Upper lobe of left lung (tissue), 6 donors: Measurements from ENCODE around the gene MICU2. TPM values are rescaled to one million over a fixed set of nuclear protein-coding genes. Genes with fewer than 3 reads are reported as not detected.
"Not testable (repeated sequence)": the region's sequence is repeated elsewhere in the genome, so short reads cannot be mapped to it uniquely, and the experiment has no call there.

ENCODE experiments used
- ATAC-seq, 2 donors: fragments of 200-7000 bp; cut with Tn5 transposase; one replicate each; pipeline ENCODE4 v1.9.1; 2022; ENCODE audit warnings: mild to moderate bottlenecking in 2 of 2, moderate library complexity in 2 of 2; ENCODE audit not compliant: low FRiP score in 2 of 2
- DNase-seq, 2 donors: peaks; one replicate each; pipeline ENCODE4 v3.0.0-alpha.2; 2019 to 2020
- H3K27ac ChIP-seq, 4 donors: fragments of 200-600 bp; sonication (generic); one replicate each; pipeline ENCODE4 v1.5.1; 2016 to 2019
- H3K27me3 ChIP-seq, 4 donors: fragments of 200-600 bp; sonication (generic); one replicate each; pipeline ENCODE4 v1.5.1; 2017 to 2019
- H3K36me3 ChIP-seq, 4 donors: fragments of 200-600 bp; sonication (generic); one replicate each; pipeline ENCODE4 v1.5.1; 2016 to 2019
- H3K4me1 ChIP-seq, 4 donors: fragments of 200-600 bp; sonication (generic); one replicate each; pipeline ENCODE4 v1.5.1; 2018 to 2019
- H3K4me3 ChIP-seq, 4 donors: fragments of 200-600 bp; sonication (generic); one replicate each; pipeline ENCODE4 v1.5.1; 2017 to 2019; ENCODE audit warnings: mild to moderate bottlenecking in 2 of 4, moderate library complexity in 1 of 4
- H3K9me3 ChIP-seq, 4 donors: fragments of 200-600 bp; sonication (generic); one replicate each; pipeline ENCODE4 v1.5.1; 2018 to 2019
- EP300 ChIP-seq, 4 donors: sonication (generic); formaldehyde crosslinking; IDR thresholded peaks; one replicate each; pipeline ENCODE4 v1.5.1; 2017; ENCODE audit warnings: antibody characterized with exemption in 4 of 4, control low read depth in 2 of 4
- POLR2A ChIP-seq, 4 donors: fragments of 450-650 bp; IDR thresholded peaks; one replicate each; pipeline ENCODE4 v1.5.1; 2016 to 2017; ENCODE audit warnings: antibody characterized with exemption in 4 of 4, mild to moderate bottlenecking in 2 of 4
- POLR2AphosphoS5 ChIP-seq, 2 donors: sonication (generic); formaldehyde crosslinking; IDR thresholded peaks; one replicate each; pipeline ENCODE4 v1.5.1; 2017; ENCODE audit warnings: antibody characterized with exemption in 2 of 2
- WGBS, 2 donors: methylation state at CpG; one replicate each; pipeline ENCODE4 v1.1.5; 2017 to 2018; 5-methylcytosine and 5-hydroxymethylcytosine counted together
- total RNA-seq, 6 donors: library from RNA; depleted of rRNA in 4 of 6; stranded (reverse); fragments of >200 nt in 4 of 6; gene quantifications; one replicate each; pipeline versions ENCODE4 v1.1.0 to v1.2.1, GENCODE V29; 2016 to 2021
- TF ChIP-seq, protein P1 (sequence below), 6 experiments: fragments of 450-650 bp in 4 of 6; fragments of 200-600 bp in 2 of 6; sonication (generic) in 2 of 6; IDR thresholded peaks; one replicate each; pipeline ENCODE4 v1.5.1; 2016 to 2019; ENCODE audit warnings: antibody characterized with exemption in 6 of 6
- donor health status: DM: no; HTN: no; CAD: no; lungs with moderate emphysema.
- donor health status: DM: no; HTN: yes; CAD: no; lungs with severe emphysema.

MICU2 gene
- total RNA-seq, 6 donors from 2014 or later = 27.9 to 80.4 (median 46.0) TPM

DNA sequence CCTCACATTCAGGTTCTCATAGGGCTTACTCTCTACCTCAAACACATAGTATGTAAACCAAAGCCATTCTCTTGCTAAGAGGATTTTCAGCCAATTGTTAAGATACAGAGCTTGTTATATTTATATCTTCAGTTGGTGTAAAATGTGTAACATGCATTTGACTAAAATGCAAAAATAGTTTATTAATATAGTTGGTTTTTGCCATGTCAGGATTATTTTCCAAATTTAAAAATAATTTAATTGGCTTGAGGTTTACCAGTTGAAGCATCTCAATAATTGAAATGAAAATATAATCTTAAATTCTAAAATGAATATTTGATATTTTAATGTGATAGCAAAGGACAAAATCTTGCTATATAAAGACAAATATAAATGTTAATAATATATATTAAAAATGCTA, 7.2 kb downstream of the MICU2 start:
- H3K27me3 ChIP-seq = no peaks in the 10 kb centered on the region
- H3K9me3 ChIP-seq = no peaks in the 10 kb centered on the region
- H3K4me1 ChIP-seq = peaks cover 0 to 9% (median 3%) of the 10 kb centered on the region in 4 donors
- no peak overlapping the region for H3K27ac ChIP-seq
- ATAC-seq (no peak), DNase-seq (no peak)
- H3K36me3 ChIP-seq = peaks cover 0 to 3% (median 0%) of the 10 kb centered on the region in 4 donors
- TF ChIP-seq EP300 (IDR thresholded peaks at IDR 0.05) (no peak), POLR2A (IDR thresholded peaks at IDR 0.05) (no peak), POLR2AphosphoS5 (IDR thresholded peaks at IDR 0.05) (no peak)
- TF ChIP-seq, protein P1, sequence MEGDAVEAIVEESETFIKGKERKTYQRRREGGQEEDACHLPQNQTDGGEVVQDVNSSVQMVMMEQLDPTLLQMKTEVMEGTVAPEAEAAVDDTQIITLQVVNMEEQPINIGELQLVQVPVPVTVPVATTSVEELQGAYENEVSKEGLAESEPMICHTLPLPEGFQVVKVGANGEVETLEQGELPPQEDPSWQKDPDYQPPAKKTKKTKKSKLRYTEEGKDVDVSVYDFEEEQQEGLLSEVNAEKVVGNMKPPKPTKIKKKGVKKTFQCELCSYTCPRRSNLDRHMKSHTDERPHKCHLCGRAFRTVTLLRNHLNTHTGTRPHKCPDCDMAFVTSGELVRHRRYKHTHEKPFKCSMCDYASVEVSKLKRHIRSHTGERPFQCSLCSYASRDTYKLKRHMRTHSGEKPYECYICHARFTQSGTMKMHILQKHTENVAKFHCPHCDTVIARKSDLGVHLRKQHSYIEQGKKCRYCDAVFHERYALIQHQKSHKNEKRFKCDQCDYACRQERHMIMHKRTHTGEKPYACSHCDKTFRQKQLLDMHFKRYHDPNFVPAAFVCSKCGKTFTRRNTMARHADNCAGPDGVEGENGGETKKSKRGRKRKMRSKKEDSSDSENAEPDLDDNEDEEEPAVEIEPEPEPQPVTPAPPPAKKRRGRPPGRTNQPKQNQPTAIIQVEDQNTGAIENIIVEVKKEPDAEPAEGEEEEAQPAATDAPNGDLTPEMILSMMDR (IDR thresholded peaks at IDR 0.05) = no peak
- H3K4me3 ChIP-seq = no peak overlapping the region

DNA sequence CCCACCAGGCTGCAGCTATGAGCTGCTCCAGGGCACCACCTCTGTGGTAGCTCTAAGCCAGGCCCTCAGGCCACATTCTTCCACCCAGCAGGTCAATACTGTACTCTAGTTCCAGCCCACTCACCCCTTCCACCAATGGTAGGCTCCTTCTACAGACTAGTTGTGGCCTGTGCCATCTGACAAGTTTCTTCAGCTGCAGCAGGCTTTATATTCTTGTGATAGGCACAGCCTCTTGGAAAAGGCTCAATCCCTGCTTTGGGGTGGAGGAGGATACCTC, 8.5 kb downstream of the MICU2 start:
- TF ChIP-seq POLR2AphosphoS5 (IDR thresholded peaks at IDR 0.05) = no peak
- TF ChIP-seq EP300 (IDR thresholded peaks at IDR 0.05) = no peak
- TF ChIP-seq, protein P1 (IDR thresholded peaks at IDR 0.05) = no peak
- no peak for TF ChIP-seq POLR2A (IDR thresholded peaks at IDR 0.05)
- peak in 1 of 2 donors; percentile 40 for ATAC-seq
- DNase-seq = no peak

DNA sequence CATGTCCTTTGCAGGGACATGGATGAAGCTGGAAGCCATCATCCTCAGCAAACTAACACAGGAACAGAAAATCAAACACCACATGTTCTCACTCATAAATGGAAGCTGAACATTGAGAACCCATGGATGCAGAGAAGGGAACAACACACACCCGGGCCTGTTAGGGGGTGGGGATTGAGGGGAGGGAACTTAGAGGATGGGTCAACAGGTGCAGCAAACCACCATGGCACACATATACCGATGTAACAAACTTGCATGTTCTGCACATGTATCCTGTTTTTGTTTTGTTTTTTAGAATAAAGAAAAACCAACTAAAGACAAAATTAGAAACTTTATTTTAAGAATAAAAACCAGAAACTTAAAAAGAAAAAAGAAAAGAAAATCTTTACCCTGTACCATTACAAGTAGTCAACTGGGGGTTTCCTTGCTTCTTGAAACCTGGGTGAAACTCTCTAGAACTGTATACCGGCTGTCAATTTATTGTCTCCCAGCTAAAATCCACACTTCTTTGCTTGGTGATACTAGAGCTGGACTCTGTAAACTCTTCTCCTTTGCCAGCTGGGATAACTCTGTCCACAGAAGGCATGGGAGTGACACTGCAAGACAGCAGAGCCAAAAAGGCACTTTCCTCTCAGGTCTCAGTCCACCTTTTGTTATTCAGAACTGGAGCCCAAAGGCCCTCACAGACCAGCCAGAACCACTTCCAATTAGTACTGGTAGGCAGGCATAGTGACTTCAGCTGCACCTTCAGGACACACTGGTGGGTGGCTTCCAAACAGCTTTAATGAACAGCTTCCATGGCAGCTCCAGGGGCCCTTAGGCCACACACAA, 9.0 kb downstream of the MICU2 start:
- no peak for DNase-seq
- H3K36me3 ChIP-seq = no peaks in the 10 kb centered on the region
- H3K4me1 ChIP-seq = peaks cover 0 to 9% (median 2%) of the 10 kb centered on the region in 4 donors
- TF ChIP-seq POLR2AphosphoS5 (IDR thresholded peaks at IDR 0.05) (no peak), EP300 (IDR thresholded peaks at IDR 0.05) (no peak), POLR2A (IDR thresholded peaks at IDR 0.05) (no peak)
- TF ChIP-seq, protein P1 (IDR thresholded peaks at IDR 0.05) = no peak
- H3K4me3 ChIP-seq = no peak overlapping the region
- no peaks in the 10 kb centered on the region for H3K27me3 ChIP-seq
- WGBS, 2 donors = 76 to 90% methylated on average over 3 of the region's 3 CpGs
- no peak for ATAC-seq
- no peak overlapping the region for H3K27ac ChIP-seq
- H3K9me3 ChIP-seq = no peaks in the 10 kb centered on the region

More for the DNA sequence above, 8.5 kb downstream of the MICU2 start:
- peaks cover 0 to 9% (median 0%) of the 10 kb centered on the region in 4 donors for H3K4me1 ChIP-seq
- H3K4me3 ChIP-seq = no peak overlapping the region
- H3K27ac ChIP-seq = no peak overlapping the region
- no peaks in the 10 kb centered on the region for H3K36me3 ChIP-seq
- no peaks in the 10 kb centered on the region for H3K27me3 ChIP-seq
- no peaks in the 10 kb centered on the region for H3K9me3 ChIP-seq

DNA sequence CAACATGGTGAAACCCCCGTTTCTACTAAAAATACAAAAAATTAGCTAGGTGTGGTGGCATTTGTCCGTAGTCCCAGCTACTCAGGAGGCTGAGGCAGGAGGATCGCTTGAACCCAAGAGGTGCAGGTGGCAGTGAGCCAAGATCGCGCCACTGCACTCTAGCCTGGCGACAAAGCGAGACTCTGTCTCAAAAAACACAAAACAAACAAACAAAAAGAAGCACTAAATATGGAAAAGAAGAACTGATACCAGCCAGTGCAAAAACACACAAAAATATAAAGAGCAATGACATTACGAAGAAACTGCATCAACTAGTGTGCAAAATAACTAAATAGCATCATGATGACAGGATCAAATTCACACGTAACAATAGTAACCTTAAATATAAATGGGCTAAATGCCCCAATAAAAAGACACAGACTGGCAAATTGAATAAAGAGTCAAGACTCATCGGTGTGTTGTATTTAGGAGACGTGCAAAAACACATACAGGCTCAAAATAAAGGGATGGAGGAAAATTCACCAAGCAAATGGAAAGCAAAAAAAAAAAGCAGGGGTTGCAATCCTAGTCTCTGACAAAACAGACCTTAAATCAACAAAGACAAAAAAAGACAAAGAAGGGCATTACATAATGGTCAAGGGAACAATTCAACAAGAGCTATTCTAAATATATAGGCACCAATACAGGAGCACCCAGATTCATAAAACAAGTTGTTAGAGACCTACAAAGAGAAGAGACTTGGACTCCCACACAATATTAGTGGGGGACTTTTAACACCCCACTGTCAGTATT, 13.1 kb downstream of the MICU2 start:
- not testable (repeated sequence) for H3K36me3 ChIP-seq, H3K27ac ChIP-seq, H3K27me3 ChIP-seq, H3K9me3 ChIP-seq, H3K4me1 ChIP-seq, DNase-seq, ATAC-seq, H3K4me3 ChIP-seq
- WGBS, 2 donors = 95 to 96% methylated on average over 11 of the region's 11 CpGs

DNA sequence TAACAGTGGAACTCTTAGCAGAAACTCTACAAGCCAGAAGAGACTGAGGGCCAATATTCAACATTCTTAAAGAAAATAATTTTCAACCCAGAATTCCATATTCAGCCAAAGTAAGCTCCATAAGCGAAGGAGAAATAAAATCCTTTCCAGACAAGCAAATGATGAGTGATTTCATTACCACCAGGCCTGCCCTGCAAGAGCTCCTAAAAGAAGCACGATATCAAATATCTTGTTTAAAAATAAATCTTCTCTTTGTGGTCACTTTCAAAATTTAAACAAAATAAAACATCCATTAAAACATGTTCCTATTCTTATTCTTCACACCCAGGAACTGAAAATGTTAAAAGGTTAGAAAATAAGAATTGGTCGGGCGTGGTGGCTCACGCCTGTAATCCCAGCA, 13.7 kb downstream of the MICU2 start:
- TF ChIP-seq, protein P1 (IDR thresholded peaks at IDR 0.05) = no peak
- TF ChIP-seq POLR2A (IDR thresholded peaks at IDR 0.05) = no peak
- no peak for TF ChIP-seq EP300 (IDR thresholded peaks at IDR 0.05)
- TF ChIP-seq POLR2AphosphoS5 (IDR thresholded peaks at IDR 0.05) = no peak
- H3K9me3 ChIP-seq = no peaks in the 10 kb centered on the region
- ATAC-seq (no peak), DNase-seq (no peak)
- no peaks in the 10 kb centered on the region for H3K36me3 ChIP-seq
- H3K4me3 ChIP-seq = no peak overlapping the region
- WGBS, 2 donors = 94 to 99% methylated on average over 5 of the region's 5 CpGs
- no peaks in the 10 kb centered on the region for H3K27me3 ChIP-seq
- no peak overlapping the region for H3K27ac ChIP-seq
- H3K4me1 ChIP-seq = peaks cover 0 to 7% (median 0%) of the 10 kb centered on the region in 4 donors

DNA sequence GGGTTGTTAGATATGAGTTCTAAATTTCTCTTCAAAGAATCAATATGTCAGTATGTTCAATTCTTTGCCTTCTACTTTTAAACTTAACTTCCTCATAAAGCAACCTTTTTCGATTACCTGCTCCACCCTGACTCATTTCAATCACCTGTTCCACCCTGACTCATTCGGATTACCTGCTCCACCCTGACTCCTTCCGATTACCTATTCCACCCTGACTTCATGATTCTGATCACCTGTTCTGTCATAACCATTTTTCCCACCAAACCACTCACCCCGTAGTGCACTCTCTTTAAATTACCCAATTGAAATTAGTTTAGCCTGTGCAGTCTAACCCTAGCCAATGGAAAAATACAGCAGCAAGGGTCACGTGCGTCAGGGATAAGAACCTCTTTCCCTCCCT, 14.5 kb downstream of the MICU2 start:
- not testable (repeated sequence) for H3K4me1 ChIP-seq, H3K4me3 ChIP-seq, DNase-seq, H3K9me3 ChIP-seq, ATAC-seq, H3K27me3 ChIP-seq, H3K27ac ChIP-seq, H3K36me3 ChIP-seq
- WGBS, 2 donors = 96 to 99% methylated on average over 6 of the region's 6 CpGs

DNA sequence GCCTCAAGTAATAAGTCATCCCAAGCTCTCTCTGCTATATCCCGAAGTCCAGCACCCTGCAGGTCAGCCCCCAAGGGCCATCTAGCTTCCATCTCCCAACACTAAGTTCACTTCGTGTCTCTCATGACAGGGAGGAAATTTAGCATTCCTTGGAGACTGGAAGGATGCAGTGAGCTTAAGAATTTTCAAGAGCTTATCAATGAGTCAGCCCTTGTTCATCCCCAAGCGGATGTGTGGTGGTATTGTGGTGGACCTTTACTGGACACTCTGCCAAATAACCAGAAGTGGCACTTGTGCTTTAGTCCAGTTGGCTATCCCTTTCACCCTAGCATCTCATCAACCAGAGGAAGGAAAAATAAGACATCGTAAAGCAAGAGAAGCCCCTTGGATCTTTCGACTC, 15.6 kb downstream of the MICU2 start:
- WGBS, 2 donors = 96% methylated on average over 5 of the region's 5 CpGs
- H3K9me3 ChIP-seq, H3K27ac ChIP-seq, H3K4me1 ChIP-seq, H3K27me3 ChIP-seq, H3K4me3 ChIP-seq, DNase-seq, H3K36me3 ChIP-seq, ATAC-seq: not testable (repeated sequence)
